Fibroblast of mammary gland (primary cell): ENCODE measurements around the gene RAVER2.
A peak's percentile ranks its signal among the peaks of the same experiment; 100 is the strongest.

ENCODE experiments used
- DNase-seq: peaks from one replicate; pipeline ENCODE4 v3.0.0-alpha.2; 2010; ENCODE audit warnings: low read depth
- H3K4me3 ChIP-seq: 2 replicates; pipeline ENCODE4 v1.5.1; 2011; ENCODE audit warnings: low read depth, mild to moderate bottlenecking, low read length, moderate library complexity; ENCODE audit not compliant: control insufficient read depth
- TF ChIP-seq, protein P1 (sequence below): conservative IDR thresholded peaks from 2 replicates; pipeline ENCODE4 v1.5.1; 2011; ENCODE audit warnings: low read depth, low read length, inconsistent platforms; ENCODE audit not compliant: control insufficient read depth, insufficient read depth

RAVER2 gene

DNA sequence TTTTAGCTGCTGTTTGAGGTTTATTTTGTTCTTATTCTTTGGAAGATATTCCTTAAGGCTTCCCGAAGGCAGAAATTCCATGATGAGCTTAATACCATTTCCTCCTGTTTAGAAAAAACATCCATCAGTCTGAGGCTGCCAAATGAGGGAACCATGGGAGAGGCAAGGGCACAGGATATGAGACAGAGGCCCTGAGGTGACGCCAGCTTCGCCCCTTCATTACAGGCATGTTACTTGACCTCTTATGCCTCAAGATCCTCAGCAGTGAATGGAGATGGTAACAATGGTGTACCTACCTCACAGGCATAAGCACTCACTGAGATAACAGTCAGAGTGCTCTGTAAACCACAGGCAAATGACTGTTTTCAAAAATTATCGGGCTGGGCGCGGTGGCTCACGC, 93.6 kb downstream of the RAVER2 start:
- TF ChIP-seq, protein P1, sequence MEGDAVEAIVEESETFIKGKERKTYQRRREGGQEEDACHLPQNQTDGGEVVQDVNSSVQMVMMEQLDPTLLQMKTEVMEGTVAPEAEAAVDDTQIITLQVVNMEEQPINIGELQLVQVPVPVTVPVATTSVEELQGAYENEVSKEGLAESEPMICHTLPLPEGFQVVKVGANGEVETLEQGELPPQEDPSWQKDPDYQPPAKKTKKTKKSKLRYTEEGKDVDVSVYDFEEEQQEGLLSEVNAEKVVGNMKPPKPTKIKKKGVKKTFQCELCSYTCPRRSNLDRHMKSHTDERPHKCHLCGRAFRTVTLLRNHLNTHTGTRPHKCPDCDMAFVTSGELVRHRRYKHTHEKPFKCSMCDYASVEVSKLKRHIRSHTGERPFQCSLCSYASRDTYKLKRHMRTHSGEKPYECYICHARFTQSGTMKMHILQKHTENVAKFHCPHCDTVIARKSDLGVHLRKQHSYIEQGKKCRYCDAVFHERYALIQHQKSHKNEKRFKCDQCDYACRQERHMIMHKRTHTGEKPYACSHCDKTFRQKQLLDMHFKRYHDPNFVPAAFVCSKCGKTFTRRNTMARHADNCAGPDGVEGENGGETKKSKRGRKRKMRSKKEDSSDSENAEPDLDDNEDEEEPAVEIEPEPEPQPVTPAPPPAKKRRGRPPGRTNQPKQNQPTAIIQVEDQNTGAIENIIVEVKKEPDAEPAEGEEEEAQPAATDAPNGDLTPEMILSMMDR, result no peak

DNA sequence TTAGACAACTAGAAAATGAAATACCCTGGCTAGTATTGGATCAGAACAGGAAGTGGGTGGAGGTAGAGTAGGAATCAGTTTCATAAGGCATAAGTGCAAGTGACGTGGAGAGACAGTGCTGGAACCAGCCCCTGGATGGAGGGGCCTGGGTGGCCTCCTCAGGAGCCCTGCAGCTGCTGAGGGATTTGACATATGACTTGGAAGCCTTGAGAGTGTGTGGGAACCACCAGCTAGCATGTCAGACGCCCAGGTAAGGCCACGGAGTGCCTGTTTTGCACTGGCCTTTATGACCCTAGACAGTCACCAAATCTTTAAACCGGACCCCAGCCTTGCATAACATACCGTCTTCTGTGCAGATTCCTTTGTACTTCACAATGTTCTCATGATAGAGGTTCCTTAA, 94.4 kb downstream of the RAVER2 start:
- no peak for DNase-seq
- no peak overlapping the region for H3K4me3 ChIP-seq
- TF ChIP-seq, protein P1, result no peak

More for the DNA sequence above, 93.6 kb downstream of the RAVER2 start:
- no peak overlapping the region for H3K4me3 ChIP-seq
- no peak for DNase-seq

DNA sequence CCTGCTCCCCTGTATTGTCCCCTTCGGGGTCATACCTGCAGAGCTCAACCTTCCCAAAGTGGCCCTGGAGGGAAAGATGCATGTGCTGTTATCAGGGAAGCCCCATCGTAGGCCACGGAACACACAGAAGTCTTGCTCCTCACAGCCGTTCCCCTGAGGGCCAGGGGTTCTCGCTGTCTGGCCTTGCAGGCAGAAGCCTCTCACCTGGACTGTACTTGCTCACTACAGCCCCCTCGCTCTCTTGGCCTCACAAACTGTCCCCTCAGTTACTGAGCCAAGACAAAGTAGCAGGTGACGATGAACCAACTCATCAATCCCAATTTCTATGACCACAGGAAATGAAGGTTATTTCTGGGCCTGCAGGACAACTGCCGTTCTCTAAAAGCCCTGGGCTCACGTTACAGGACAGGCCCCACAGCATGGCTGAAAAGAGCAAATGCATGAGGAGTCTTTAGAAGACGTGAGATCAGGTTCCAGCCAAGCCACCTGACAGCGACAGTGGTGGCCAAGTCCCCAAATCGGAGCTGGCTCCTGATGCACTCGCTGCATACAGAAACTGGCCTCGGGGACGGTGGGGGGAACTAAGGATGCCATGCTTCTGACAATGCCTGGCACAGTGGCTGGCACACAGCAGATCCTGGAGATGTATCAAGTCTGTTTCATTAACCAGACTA, 95.0 kb downstream of the RAVER2 start:
- TF ChIP-seq, protein P1, result no peak
- no peak overlapping the region for H3K4me3 ChIP-seq
- no peak for DNase-seq

GRCh38 chr1:64841330-64842065, 96.6 kb downstream of the RAVER2 start:
- TF ChIP-seq, protein P1, result no peak
- no peak overlapping the region for H3K4me3 ChIP-seq
- peak; percentile 34 for DNase-seq

DNA sequence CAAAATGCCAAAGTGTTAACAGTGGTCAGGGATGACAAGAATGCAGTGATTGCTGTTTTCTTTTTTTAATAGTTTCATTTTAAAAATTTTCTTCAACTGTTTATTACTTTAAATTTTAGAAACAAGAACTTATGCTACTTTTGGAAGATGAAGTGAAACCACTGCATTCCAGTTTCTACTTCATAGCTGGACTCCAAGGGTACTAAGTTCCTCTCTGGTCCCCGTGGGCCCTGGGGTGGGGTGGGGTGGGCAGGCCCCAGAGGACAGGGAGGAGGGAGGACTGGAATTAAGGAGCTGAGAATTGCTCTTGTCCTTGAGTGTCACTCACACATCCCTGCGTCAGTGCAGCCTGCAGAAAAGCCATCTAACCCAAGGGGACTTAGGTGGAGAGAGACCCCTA, 97.3 kb downstream of the RAVER2 start:
- DNase-seq, result no peak
- TF ChIP-seq, protein P1, result no peak
- no peak overlapping the region for H3K4me3 ChIP-seq

DNA sequence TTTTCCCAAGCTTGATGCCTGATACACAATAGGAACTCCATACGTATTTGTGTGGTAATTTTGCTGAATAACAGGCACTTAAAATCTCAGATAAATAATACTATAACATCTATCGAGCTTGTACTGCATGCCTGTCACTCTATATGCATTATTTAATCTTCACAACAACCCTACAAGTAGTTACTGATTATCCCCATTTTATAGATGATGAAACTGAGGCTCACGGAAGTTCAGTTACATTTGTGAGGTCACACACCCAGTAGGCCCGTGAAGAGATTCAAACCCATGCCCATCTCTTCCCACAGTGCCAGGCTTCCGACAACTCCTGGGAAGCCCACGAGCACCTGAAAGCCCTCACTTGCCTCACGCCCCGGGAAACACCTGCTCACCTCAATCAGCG, 98.8 kb downstream of the RAVER2 start:
- H3K4me3 ChIP-seq, result no peak overlapping the region
- no peak for DNase-seq
- TF ChIP-seq, protein P1, result no peak
